DOHH2 (cell line): ENCODE data around the gene UACA.

Experiments
- H3F3A ChIP-seq: fragments of 200-600 bp; sonication (generic), shearing (Covaris generic); 2 replicates; pipeline ENCODE4 v1.6.0; 2016; ENCODE audit warnings: antibody characterized with exemption, mild to moderate bottlenecking; ENCODE audit not compliant: control insufficient read depth, insufficient read depth
- H3K27ac ChIP-seq: fragments of 200-600 bp; sonication (generic); 2 replicates; pipeline ENCODE4 v1.5.1; 2014; ENCODE audit warnings: low read depth, mild to moderate bottlenecking, low read length, moderate library complexity
- H3K27me3 ChIP-seq: fragments of 200-600 bp; sonication (generic); 2 replicates; pipeline ENCODE4 v1.6.1; 2014; ENCODE audit warnings: mild to moderate bottlenecking, low read length, mixed read lengths; ENCODE audit not compliant: control insufficient read depth
- H3K36me3 ChIP-seq: fragments of 200-600 bp; sonication (generic); 2 replicates; pipeline ENCODE4 v1.6.1; 2014; ENCODE audit warnings: mild to moderate bottlenecking, low read length, moderate library complexity, mixed read lengths; ENCODE audit not compliant: control insufficient read depth
- H3K4me1 ChIP-seq: fragments of 200-600 bp; sonication (generic); 2 replicates; pipeline ENCODE4 v1.6.1; 2014; ENCODE audit warnings: mild to moderate bottlenecking, low read length, mixed read lengths; ENCODE audit not compliant: control insufficient read depth
- H3K4me2 ChIP-seq: fragments of 200-600 bp; sonication (generic); 2 replicates; pipeline ENCODE4 v1.6.0; 2014; ENCODE audit warnings: mild to moderate bottlenecking, low read length, moderate library complexity
- H3K4me3 ChIP-seq: fragments of 200-600 bp; sonication (generic); 2 replicates; pipeline ENCODE4 v1.5.1; 2014; ENCODE audit warnings: mild to moderate bottlenecking, low read length, mixed read lengths
- H3K79me2 ChIP-seq: fragments of 200-600 bp; sonication (generic); 2 replicates; pipeline ENCODE4 v1.6.1; 2014; ENCODE audit warnings: mild to moderate bottlenecking, low read length, mixed read lengths; ENCODE audit not compliant: control insufficient read depth
- H3K9me2 ChIP-seq: fragments of 200-600 bp; sonication (generic); replicated peaks from 2 replicates; pipeline ENCODE4 v1.6.1; 2014; ENCODE audit warnings: mild to moderate bottlenecking, low read length, mixed read lengths; ENCODE audit not compliant: control insufficient read depth
- H3K9me3 ChIP-seq: fragments of 200-600 bp; sonication (generic); 2 replicates; pipeline ENCODE4 v1.6.1; 2014; ENCODE audit warnings: antibody characterized with exemption, low read length, mixed read lengths; ENCODE audit not compliant: control insufficient read depth, insufficient read depth
- H4K20me1 ChIP-seq: fragments of 200-600 bp; sonication (generic); 2 replicates; pipeline ENCODE4 v1.6.0; 2014; ENCODE audit warnings: low read depth, mild to moderate bottlenecking, antibody characterized with exemption, low read length, moderate library complexity; ENCODE audit not compliant: control insufficient read depth, insufficient read depth
- EZH2phosphoT487 ChIP-seq: fragments of 200-600 bp; sonication (generic); IDR thresholded peaks from 2 replicates; pipeline ENCODE4 v1.6.1; 2017; ENCODE audit warnings: borderline replicate concordance, mild to moderate bottlenecking, antibody characterized with exemption, low read length, moderate library complexity, mixed read lengths
- TF ChIP-seq, protein P1 (sequence below): fragments of 200-600 bp; sonication (generic); IDR thresholded peaks from one replicate; pipeline ENCODE4 v1.5.1; 2014; ENCODE audit warnings: antibody characterized with exemption, mild to moderate bottlenecking, low read depth, low read length; ENCODE audit not compliant: poor library complexity, severe bottlenecking

The UACA gene

DNA sequence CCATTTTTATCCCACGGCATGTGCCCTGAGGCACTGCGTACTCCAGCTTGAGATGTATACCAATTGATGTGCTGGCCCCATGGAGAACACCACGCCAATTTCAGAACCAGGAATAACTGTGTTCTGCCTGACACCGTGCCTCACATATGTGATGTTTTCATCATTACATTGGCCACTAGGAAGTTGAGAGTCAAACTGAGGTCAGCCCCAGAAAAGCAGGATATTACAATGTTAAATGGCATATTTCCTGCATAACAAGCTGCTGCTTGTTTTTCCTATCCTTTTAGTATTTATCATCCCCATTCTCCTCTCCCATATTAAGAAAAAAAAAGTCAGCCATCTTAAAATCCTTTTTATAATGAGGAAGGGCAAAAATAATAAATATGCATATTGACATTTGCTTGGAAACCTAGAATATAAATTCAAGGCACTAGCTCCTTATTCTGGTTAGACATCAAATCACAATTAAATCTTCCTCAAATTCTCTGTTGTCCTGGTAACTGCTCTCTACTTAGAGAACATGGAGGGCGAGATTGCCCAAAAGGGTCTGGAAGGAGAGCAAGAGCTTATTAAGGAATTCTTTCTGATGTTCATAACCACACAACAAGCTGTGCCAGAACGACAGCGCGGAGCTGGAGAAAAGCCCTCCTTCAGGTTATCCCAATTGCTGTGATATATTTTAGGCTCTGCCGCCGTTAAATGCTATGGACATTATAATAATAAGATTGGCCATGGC lies 112.6 kb downstream of the UACA start:
- TF ChIP-seq, protein P1, sequence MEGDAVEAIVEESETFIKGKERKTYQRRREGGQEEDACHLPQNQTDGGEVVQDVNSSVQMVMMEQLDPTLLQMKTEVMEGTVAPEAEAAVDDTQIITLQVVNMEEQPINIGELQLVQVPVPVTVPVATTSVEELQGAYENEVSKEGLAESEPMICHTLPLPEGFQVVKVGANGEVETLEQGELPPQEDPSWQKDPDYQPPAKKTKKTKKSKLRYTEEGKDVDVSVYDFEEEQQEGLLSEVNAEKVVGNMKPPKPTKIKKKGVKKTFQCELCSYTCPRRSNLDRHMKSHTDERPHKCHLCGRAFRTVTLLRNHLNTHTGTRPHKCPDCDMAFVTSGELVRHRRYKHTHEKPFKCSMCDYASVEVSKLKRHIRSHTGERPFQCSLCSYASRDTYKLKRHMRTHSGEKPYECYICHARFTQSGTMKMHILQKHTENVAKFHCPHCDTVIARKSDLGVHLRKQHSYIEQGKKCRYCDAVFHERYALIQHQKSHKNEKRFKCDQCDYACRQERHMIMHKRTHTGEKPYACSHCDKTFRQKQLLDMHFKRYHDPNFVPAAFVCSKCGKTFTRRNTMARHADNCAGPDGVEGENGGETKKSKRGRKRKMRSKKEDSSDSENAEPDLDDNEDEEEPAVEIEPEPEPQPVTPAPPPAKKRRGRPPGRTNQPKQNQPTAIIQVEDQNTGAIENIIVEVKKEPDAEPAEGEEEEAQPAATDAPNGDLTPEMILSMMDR, result no peak
- no peak for TF ChIP-seq EZH2phosphoT487
- Histone ChIP-seq H3K79me2 (no peaks in the 10 kb centered on the region), H3K4me2 (no peak overlapping the region), H3K4me1 (no peaks in the 10 kb centered on the region), H4K20me1 (no peaks in the 10 kb centered on the region), H3K9me2 (no peaks in the 10 kb centered on the region), H3K9me3 (no peaks in the 10 kb centered on the region), H3K27me3 (no peaks in the 10 kb centered on the region), H3K36me3 (no peaks in the 10 kb centered on the region), H3K4me3 (no peak overlapping the region), H3K27ac (no peak overlapping the region), H3F3A (no peaks in the 10 kb centered on the region)

DNA sequence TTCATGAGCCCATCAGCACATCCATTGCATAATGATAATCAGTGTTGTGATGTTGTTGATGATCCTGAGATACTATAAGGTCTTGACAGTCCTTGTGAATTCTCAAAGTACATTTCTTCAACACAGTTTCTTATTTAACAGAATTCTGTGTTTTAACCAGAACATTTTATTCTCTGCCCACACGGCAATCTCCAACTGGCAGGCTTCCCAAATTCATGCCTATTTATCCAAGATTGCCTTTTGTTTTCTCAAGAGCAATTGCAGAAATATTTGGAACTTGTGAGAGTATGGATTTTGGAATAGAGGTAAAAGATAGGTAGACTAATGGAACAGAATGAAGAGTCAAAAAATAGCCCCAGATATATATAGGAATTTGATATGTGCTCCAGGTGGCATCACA lies 116.0 kb downstream of the UACA start:
- H3K4me1 ChIP-seq, result no peaks in the 10 kb centered on the region
- H3K79me2 ChIP-seq, result no peaks in the 10 kb centered on the region
- no peaks in the 10 kb centered on the region for H3K36me3 ChIP-seq
- TF ChIP-seq, protein P1, result no peak
- no peak for TF ChIP-seq EZH2phosphoT487
- H3F3A ChIP-seq, result no peaks in the 10 kb centered on the region
- H3K9me2 ChIP-seq, result no peaks in the 10 kb centered on the region
- no peaks in the 10 kb centered on the region for H3K27me3 ChIP-seq
- no peak overlapping the region for H3K27ac ChIP-seq
- H3K9me3 ChIP-seq, result no peaks in the 10 kb centered on the region
- no peaks in the 10 kb centered on the region for H4K20me1 ChIP-seq
- H3K4me3 ChIP-seq, result no peak overlapping the region
- no peak overlapping the region for H3K4me2 ChIP-seq

DNA sequence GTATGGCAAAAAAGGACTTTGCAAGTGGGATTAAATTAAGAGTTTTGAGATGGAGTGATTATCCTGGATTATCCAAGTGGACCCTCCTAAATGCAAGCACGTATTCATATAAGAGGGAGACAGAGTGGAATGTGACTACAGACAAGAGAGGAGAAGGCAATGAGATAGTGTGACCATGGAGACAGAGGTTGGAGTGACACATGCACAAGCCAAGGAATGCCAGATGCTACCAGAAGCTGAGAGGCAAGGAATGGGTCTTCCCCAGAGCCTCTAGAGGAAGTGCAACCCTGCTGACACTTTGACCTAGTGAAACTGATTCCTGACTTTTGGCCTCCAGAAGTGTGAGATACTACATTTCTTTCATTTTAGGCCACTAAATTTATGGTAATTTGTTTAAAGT lies 117.2 kb downstream of the UACA start:
- Histone ChIP-seq H3F3A (no peaks in the 10 kb centered on the region), H3K27me3 (no peaks in the 10 kb centered on the region), H3K4me2 (no peak overlapping the region), H3K9me3 (no peaks in the 10 kb centered on the region), H3K4me1 (no peaks in the 10 kb centered on the region), H3K27ac (no peak overlapping the region), H3K36me3 (no peaks in the 10 kb centered on the region), H3K9me2 (no peaks in the 10 kb centered on the region), H3K4me3 (no peak overlapping the region), H4K20me1 (no peaks in the 10 kb centered on the region), H3K79me2 (no peaks in the 10 kb centered on the region)
- TF ChIP-seq, protein P1, result no peak
- no peak for TF ChIP-seq EZH2phosphoT487
